Skeletal muscle tissue (tissue), 4 donors: Measurements from ENCODE around the gene DEFB114. TPM values are rescaled to one million over a fixed set of nuclear protein-coding genes. Genes with fewer than 3 reads are reported as not detected.

Source experiments
- H3K27ac ChIP-seq: one replicate; pipeline ENCODE4 v1.7.0; 2013; ENCODE audit warnings: mild to moderate bottlenecking, low read depth, low read length, inconsistent platforms
- H3K27me3 ChIP-seq, 3 donors: one replicate each; pipeline ENCODE4 v1.7.0; 2013; ENCODE audit warnings: low read length in 3 of 3; ENCODE audit not compliant: control insufficient read depth in 3 of 3, insufficient read depth in 3 of 3
- H3K36me3 ChIP-seq, 3 donors: one replicate each; pipeline ENCODE4 v1.7.0; 2013; ENCODE audit warnings: low read length in 3 of 3; ENCODE audit not compliant: control insufficient read depth in 3 of 3, insufficient read depth in 3 of 3
- H3K4me1 ChIP-seq, 3 donors: one replicate each; pipeline ENCODE4 v1.7.0; 2013; ENCODE audit warnings: low read length in 3 of 3, mild to moderate bottlenecking in 3 of 3; ENCODE audit not compliant: control insufficient read depth in 3 of 3, insufficient read depth in 3 of 3
- H3K4me3 ChIP-seq, 3 donors: one replicate each; pipeline ENCODE4 v1.7.0; 2013; ENCODE audit warnings: low read length in 3 of 3
- H3K9ac ChIP-seq, 3 donors: one replicate each; pipeline ENCODE4 v1.7.0; 2013; ENCODE audit warnings: low read length in 3 of 3, mild to moderate bottlenecking in 3 of 3, moderate library complexity in 2 of 3, low read depth in 1 of 3
- H3K9me3 ChIP-seq, 3 donors: one replicate each; pipeline ENCODE4 v1.7.0; 2013; ENCODE audit warnings: low read length in 3 of 3; ENCODE audit not compliant: control insufficient read depth in 3 of 3
- total RNA-seq: library from RNA; depleted of rRNA; stranded (reverse); fragments of >200 nt; gene quantifications from one replicate; pipeline ENCODE4 v1.2.3, GENCODE V29; 2014
- donor health status: Osteomylitis.

DEFB114 gene
- total RNA-seq, 1 donor from 2014 or later, result not detected

GRCh38 chr6:49978332-49979226 is 14.6 kb upstream of the DEFB114 start:
- no peak overlapping the region for H3K9ac ChIP-seq
- H3K4me1 ChIP-seq, result no peaks in the 10 kb centered on the region
- H3K9me3 ChIP-seq, result peaks cover 0 to 3% (median 0%) of the 10 kb centered on the region in 3 donors
- no peaks in the 10 kb centered on the region for H3K36me3 ChIP-seq
- no peak overlapping the region for H3K27ac ChIP-seq
- peak overlapping the region in 1 of 3 donors; percentile 49 for H3K4me3 ChIP-seq
- H3K27me3 ChIP-seq, result no peaks in the 10 kb centered on the region

DNA sequence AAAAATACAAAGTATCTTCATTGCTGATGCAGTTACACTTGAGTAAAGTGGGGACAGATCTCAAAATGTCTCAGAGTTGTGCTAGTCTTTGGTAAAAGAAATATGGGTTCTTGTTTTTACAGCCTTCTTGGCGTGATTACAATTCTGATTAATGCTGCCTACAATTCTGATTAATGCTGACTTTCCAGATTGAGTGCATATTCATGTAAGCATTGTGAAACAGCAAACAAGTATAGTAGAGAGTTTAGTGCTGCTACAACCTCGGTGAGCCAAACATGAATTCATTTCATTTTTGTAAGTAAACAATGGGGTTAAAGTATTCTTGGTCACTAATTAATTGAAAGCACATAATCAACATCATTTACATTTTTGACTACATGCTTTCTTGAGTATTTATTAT is 5.6 kb upstream of the DEFB114 start, which contains the start of gene DEFB113:
TSS of gene DEFB113 (minus strand) at position 21 of the 400 bp plus-strand sequence. CDS start at position 21, 0 bp downstream.
- Histone ChIP-seq H3K27me3 (no peaks in the 10 kb centered on the region), H3K27ac (no peak within 1 kb of the TSS), H3K4me3 (no peak within 1 kb of the TSS), H3K36me3 (no peaks in the 10 kb centered on the region), H3K9ac (no peak within 1 kb of the TSS), H3K4me1 (no peaks in the 10 kb centered on the region), H3K9me3 (no peaks in the 10 kb centered on the region)

DNA sequence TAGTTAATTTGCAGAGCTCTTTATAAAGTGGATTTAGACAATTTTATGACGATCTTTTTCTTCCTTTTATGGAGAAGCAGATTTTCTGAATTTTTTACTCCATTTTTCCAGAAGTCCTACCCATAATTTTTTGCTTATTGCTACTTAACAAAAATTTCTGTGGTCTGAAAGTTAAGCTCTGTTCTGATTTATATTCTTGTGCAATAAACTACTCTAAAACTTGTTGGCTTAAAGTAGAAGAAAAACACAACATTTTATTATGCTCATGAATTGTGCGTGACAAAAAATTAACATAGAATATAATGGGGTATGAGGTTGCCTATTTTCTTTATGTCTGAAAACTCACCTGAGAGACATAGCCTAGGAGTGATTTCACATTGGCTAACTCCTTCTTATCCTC is 2.9 kb upstream of the DEFB114 start:
- no peaks in the 10 kb centered on the region for H3K9me3 ChIP-seq
- H3K36me3 ChIP-seq, result no peaks in the 10 kb centered on the region
- H3K4me3 ChIP-seq, result no peak overlapping the region
- H3K27me3 ChIP-seq, result no peaks in the 10 kb centered on the region
- no peak overlapping the region for H3K27ac ChIP-seq
- no peaks in the 10 kb centered on the region for H3K4me1 ChIP-seq
- H3K9ac ChIP-seq, result no peak overlapping the region

DNA sequence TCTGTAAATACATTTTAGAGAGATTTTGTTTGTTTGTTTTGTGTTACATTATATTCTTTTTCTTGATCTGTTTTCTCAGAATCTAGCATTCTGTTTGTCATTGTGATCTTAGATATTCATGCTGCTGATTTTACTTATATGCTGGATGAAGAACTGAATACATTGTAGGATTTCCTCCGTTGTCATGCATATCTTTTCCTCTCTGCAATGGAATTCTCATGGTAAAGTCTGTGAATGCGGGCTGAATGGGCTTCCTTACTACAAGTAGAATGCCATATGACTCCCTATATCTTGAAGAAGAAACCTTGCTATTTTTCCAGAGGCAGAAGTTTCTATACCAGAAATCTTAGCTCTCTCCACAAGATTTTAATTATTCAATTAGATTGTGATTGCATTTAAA is 2.4 kb upstream of the DEFB114 start:
- Histone ChIP-seq H3K9ac (no peak overlapping the region), H3K9me3 (no peaks in the 10 kb centered on the region), H3K36me3 (no peaks in the 10 kb centered on the region), H3K4me3 (no peak overlapping the region), H3K27ac (no peak overlapping the region), H3K4me1 (no peaks in the 10 kb centered on the region), H3K27me3 (no peaks in the 10 kb centered on the region)

DNA sequence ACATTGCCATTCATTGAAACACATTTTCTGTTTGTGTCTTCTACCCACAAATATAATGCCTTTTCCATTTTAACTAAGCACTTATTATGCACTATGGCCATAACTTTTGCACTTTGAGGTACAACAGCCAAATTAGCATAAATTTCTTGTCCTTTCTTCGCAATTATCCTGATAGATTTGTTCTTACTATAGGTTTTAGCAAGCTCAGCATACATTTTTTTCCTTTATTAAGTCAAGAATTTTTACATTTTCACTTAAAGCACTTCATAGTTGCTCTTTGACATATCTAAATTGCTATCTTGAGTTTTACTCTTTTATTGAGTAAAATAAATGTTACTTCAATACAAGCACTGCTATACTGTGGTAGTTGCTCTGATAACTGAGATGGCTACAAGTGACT is 5.8 kb downstream of the DEFB114 start:
- Histone ChIP-seq H3K4me3 (no peak overlapping the region), H3K9ac (no peak overlapping the region), H3K4me1 (no peaks in the 10 kb centered on the region), H3K36me3 (no peaks in the 10 kb centered on the region), H3K9me3 (no peaks in the 10 kb centered on the region), H3K27ac (no peak overlapping the region), H3K27me3 (no peaks in the 10 kb centered on the region)

DNA sequence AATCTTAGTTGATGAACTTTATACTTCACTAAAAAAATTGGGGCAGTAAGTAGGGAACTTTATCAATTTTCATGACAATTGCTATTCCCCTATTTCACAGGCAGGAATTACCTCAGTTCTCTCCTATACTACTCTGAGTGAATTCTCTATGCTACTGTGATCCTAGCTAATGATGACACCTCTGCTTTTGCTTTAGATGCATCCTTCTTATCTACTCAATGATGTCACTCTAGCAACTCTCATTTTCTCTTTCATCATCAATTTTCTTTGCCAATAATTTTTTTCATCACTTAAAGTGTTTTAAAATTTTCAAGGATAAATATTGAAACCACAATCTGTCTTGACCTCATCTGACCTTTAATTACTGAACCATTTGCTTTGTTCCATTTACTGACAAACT is 8.1 kb downstream of the DEFB114 start:
- no peak overlapping the region for H3K27ac ChIP-seq
- H3K4me3 ChIP-seq, result no peak overlapping the region
- no peaks in the 10 kb centered on the region for H3K4me1 ChIP-seq
- no peaks in the 10 kb centered on the region for H3K27me3 ChIP-seq
- H3K9ac ChIP-seq, result no peak overlapping the region
- no peaks in the 10 kb centered on the region for H3K36me3 ChIP-seq
- H3K9me3 ChIP-seq, result no peaks in the 10 kb centered on the region

DNA sequence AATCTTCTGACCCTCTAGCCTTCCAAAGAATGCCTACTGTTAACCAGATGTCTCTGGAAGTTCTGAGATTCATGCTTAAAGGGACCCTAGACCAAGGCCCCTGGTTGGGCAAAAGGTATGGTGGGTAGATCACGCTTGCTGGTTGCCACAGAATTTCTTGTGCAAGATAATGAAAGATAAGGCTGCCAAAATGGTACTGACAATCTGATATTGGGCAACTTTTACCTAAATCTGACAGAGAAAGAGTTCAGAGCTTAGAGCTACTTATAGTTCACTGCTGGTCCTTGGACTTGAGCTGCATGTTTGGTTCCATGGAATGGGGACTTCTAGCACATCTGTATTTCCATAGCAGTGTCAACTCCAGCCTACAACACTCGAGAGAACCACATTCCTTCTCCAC is 12.0 kb downstream of the DEFB114 start:
- no peaks in the 10 kb centered on the region for H3K9me3 ChIP-seq
- no peak overlapping the region for H3K9ac ChIP-seq
- no peaks in the 10 kb centered on the region for H3K4me1 ChIP-seq
- H3K27me3 ChIP-seq, result no peaks in the 10 kb centered on the region
- H3K36me3 ChIP-seq, result no peaks in the 10 kb centered on the region
- H3K4me3 ChIP-seq, result no peak overlapping the region
- H3K27ac ChIP-seq, result no peak overlapping the region

GRCh38 chr6:49950415-49950751 is 13.6 kb downstream of the DEFB114 start:
- Histone ChIP-seq H3K4me3 (no peak overlapping the region), H3K9me3 (no peaks in the 10 kb centered on the region), H3K27me3 (no peaks in the 10 kb centered on the region), H3K4me1 (no peaks in the 10 kb centered on the region), H3K36me3 (no peaks in the 10 kb centered on the region), H3K9ac (no peak overlapping the region), H3K27ac (no peak overlapping the region)

DNA sequence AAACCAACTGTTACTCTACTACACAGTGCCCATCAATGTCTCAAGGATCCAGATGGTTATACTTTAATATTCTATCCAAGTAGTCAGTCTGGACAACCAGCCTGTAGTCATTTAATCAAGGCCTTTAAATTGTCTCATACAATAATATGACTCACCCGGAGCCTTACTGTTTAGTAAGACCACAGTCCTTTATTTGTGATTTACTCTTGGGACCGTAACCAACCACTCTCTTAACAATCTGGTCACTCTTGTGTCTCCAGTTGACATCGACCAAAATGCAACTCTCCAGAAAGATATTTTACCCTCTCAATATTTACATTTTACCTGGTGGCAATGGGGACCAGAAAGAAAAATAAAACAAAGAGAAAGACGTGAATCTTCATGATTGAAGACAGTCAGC is 14.9 kb downstream of the DEFB114 start:
- Histone ChIP-seq H3K36me3 (no peaks in the 10 kb centered on the region), H3K27ac (no peak overlapping the region), H3K27me3 (no peaks in the 10 kb centered on the region), H3K4me1 (no peaks in the 10 kb centered on the region), H3K4me3 (no peak overlapping the region), H3K9ac (no peak overlapping the region), H3K9me3 (no peaks in the 10 kb centered on the region)

DNA sequence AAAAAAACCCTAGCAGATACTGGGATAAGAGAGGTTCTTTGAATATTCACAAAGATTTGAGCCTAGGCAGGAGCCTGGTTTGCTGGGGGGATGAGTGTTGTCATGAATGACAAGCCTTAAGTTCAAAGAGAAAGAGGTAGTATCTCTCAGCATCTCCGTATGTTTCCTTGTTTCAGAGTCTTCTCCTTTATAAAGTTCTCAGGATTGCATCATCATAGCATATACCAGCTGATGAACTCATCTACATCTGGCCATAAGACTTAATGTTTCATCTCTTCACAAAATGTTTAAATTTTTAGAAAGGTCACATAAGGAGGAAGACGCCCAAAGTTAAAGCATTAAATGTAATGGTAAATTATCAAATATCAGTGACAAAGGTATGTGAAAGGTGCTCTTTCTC is 17.1 kb downstream of the DEFB114 start:
- H3K9me3 ChIP-seq, result no peaks in the 10 kb centered on the region
- no peak overlapping the region for H3K4me3 ChIP-seq
- H3K4me1 ChIP-seq, result no peaks in the 10 kb centered on the region
- no peaks in the 10 kb centered on the region for H3K27me3 ChIP-seq
- H3K27ac ChIP-seq, result no peak overlapping the region
- no peaks in the 10 kb centered on the region for H3K36me3 ChIP-seq
- H3K9ac ChIP-seq, result no peak overlapping the region
